ENCODE measurements around the gene HPF1.

Gene HPF1

GRCh38 chr4:169730564-169730963 lies 27.2 kb downstream of the HPF1 start:
- DNase-seq, result no peak

DNA sequence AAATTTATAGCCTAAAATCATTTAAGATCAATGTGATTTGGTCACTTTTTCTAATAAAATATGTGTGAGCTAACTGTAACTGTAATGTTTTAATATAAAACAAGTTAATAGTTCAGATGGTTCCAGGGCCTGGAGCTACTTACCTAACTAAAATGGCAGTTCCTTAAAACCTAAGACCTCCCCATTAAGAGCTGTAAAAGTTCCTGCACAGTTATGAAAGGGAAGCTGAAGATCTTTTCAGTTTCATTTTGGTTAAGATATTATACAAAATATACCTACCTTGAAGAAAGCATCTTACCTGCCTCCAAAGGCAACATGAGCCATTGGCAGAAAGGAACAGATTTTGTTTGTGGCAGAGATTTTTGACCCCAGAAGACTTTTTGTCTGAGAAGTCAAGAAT lies 30.1 kb downstream of the HPF1 start:
- no peak for DNase-seq

DNA sequence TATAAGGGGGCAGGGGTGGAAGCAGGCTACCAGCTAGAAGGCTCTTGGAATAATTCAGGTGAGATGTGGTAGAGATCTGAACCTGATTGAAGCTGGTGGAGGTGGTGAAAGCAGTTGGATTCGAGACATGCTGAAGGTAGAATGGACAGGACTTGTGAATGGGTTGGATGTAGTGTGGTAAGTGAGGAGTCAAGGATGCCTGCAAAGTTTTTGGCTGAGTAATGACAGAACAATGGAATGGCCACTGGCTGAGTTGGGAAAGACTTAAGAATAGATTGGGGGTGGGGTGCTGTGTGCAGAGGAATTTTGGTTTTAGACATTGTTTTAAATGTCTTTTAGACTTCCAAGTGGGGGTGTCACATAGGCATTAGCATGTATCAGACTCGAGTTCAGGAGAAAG lies 33.5 kb downstream of the HPF1 start:
- DNase-seq, result no peak

DNA sequence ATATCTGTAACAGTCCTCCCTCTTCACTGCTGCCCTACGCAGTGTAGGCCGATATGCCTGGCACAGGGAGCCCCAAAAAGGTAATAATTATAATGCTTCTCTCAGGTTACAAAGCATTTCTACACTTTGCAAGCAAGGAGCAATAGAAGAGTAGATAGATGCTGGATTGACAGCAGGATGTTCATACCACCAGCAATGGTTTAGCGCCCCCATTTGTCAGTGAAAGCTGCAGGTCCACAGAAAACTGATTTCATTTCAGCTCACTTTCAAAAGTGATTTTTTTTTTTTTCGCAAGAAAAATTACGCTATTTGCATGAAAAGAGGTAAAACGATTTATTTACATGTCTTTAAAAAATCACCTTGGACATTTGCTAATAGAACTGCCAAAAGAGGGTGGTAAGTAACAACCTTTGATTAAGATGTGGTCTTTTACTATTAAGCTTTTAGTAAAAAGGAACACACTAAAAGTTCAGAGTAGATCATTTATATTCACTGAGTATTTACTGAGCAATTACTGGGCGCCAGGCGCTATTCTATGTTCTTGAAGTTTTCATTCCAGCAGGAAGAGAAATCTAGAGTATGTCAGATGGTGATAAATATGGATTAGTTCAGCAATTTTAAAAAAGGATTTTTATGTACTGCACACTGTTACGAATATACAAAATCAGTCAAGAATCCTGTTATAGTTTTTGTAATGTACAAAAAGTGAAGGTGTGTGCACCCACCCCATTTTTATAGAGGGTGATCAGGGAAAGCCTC lies 34.4 kb downstream of the HPF1 start:
- no peak for DNase-seq

DNA sequence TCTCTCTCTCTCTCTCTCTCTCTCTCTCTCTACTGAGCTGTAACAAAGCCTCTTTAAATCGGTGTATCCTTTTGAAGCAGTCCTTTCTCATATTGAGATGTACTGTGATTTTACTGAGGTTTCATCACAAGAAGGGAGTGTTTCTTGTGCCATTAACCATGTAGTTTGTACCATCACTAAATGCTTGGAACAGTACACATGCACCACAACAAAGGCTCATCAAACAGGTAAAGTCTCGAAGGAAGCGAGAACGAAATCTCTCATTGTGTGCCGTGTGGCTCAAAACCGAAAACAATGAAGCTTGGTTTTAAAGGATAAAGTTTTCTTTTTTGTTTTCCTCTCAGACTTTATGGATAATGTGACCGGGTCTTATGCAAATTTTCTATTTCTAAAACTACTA lies 37.2 kb downstream of the HPF1 start:
- DNase-seq, result no peak

GRCh38 chr4:169716677-169717076 lies 41.1 kb downstream of the HPF1 start:
- no peak for DNase-seq

- no peak for DNase-seq
These were observed 41.9 kb downstream of the HPF1 start for GRCh38 chr4:169715826-169716225.

- no peak for DNase-seq
These were observed 49.6 kb downstream of the HPF1 start for GRCh38 chr4:169707958-169708643.

GRCh38 chr4:169698331-169698730 lies 59.4 kb downstream of the HPF1 start:
- no peak for DNase-seq

DNA sequence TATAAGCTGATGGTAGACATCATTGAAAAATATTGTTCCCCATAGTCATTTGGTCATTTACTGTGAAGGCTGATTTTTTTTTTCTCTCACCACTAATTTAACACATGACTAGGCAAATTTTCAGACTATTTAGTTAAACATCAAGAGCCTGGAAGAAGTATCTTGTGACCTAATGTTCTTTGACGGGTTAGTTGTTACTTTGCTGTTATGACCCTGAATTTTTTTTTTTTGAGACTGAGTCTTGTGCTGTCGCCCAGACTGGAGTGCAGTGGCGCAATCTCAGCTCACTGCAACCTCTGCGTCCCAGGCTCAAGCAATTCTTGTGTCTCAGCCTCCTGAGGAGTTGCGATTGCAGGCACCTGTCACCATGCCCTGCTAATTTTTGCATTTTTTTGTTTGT lies 67.0 kb downstream of the HPF1 start:
- no peak for DNase-seq

GRCh38 chr4:169689681-169690080 lies 68.1 kb downstream of the HPF1 start:
- DNase-seq, result no peak

GRCh38 chr4:169682372-169683047 lies 75.2 kb downstream of the HPF1 start:
- no peak for DNase-seq

Measured in stimulated activated CD8-positive, alpha-beta memory T cell treated with anti-CD3 and anti-CD28 coated beads, Interleukin-4, amount 100 ng/mL, for 48 hours (primary cell).